ENCODE measurements around the gene CD300C. TPM values are rescaled to one million over a fixed set of nuclear protein-coding genes. Genes with fewer than 3 reads are reported as not detected.

The CD300C gene
- total RNA-seq, 1 donor from 2014 or later, result not detected

GRCh38 chr17:74536890-74537289 is 9.0 kb downstream of the CD300C start:
- DNase-seq (ENCODE audit: low read depth, low spot score), result no peak
- H3K27me3 Mint-ChIP-seq (ENCODE audit: low read depth), result peaks cover 45% of the 10 kb centered on the region
- no peaks in the 10 kb centered on the region for H3K36me3 Mint-ChIP-seq (ENCODE audit: low read depth)
- H3K27ac Mint-ChIP-seq (ENCODE audit: unreplicated experiment), result no peak overlapping the region
- no peaks in the 10 kb centered on the region for H3K4me1 Mint-ChIP-seq
- H3K4me3 Mint-ChIP-seq, result no peak overlapping the region
- H3K9me3 Mint-ChIP-seq, result peaks cover 2% of the 10 kb centered on the region
- TF ChIP-seq, protein P1, sequence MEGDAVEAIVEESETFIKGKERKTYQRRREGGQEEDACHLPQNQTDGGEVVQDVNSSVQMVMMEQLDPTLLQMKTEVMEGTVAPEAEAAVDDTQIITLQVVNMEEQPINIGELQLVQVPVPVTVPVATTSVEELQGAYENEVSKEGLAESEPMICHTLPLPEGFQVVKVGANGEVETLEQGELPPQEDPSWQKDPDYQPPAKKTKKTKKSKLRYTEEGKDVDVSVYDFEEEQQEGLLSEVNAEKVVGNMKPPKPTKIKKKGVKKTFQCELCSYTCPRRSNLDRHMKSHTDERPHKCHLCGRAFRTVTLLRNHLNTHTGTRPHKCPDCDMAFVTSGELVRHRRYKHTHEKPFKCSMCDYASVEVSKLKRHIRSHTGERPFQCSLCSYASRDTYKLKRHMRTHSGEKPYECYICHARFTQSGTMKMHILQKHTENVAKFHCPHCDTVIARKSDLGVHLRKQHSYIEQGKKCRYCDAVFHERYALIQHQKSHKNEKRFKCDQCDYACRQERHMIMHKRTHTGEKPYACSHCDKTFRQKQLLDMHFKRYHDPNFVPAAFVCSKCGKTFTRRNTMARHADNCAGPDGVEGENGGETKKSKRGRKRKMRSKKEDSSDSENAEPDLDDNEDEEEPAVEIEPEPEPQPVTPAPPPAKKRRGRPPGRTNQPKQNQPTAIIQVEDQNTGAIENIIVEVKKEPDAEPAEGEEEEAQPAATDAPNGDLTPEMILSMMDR (conservative IDR thresholded peaks at IDR 0.05), result no peak

DNA sequence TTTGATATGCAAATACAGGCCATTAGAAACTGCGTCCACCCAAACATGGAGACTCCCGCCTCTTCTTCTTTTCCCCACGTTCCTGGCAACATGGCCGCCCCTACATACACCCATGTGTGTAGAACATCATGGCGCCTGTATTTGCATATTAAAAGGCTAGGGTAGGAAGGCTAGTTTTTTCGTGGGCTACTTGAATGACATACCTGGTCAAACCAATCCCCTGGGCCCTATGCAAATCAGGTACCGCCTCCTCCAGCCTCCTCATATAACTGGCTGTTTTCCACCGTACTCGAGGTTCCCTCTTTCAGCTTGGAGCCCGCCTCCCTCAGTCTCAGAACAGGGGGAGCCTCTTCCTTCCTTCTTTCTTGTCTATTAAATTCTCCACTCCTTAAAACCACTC is 13.8 kb downstream of the CD300C start:
- no peak overlapping the region for H3K27ac Mint-ChIP-seq (ENCODE audit: unreplicated experiment)

DNA sequence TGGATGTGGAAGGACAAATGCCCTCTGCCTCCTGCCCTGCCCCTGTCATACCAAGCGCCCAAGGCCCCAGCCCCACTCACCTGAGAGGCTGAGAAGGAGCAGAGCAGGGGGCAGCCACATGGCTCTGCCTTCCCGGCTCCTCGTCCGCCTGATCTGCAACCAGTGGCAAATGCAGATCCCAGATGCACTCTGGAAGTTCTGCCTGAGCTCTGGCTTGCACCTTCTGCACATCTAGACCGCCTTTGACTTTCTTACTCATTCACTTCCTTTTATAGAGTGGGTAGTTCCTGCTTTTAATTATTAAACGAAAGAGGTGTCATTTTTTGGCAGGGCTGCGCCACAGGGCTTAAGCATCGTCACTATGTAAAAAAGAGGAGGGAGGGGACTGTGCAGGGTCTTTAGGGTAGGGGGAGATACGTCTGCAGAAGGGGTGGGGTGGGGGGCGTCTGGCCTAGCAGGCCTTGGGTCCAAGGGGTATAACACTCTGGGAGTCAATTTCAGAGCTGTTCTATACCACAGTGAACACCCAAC is 14.6 kb downstream of the CD300C start, which contains the start of gene CD300LB:
CD300LB (minus strand) TSS at position 245 of the 531 bp plus-strand sequence; CDS start at position 120, 125 bp downstream.
- Mint-ChIP-seq H3K9me3 (peaks cover 2% of the 10 kb centered on the region), H3K4me3 (no peak within 1 kb of the TSS), H3K36me3 (ENCODE audit: low read depth) (no peaks in the 10 kb centered on the region), H3K4me1 (no peaks in the 10 kb centered on the region), H3K27ac (ENCODE audit: unreplicated experiment) (peak within 1 kb of the TSS; percentile 3), H3K27me3 (ENCODE audit: low read depth) (peaks cover 45% of the 10 kb centered on the region)
- TF ChIP-seq, protein P1 (conservative IDR thresholded peaks at IDR 0.05), result no peak
- DNase-seq (ENCODE audit: low read depth, low spot score), result no peak

More for the DNA sequence above, 13.8 kb downstream of the CD300C start:
- Mint-ChIP-seq H3K36me3 (ENCODE audit: low read depth) (no peaks in the 10 kb centered on the region), H3K27me3 (ENCODE audit: low read depth) (peaks cover 50% of the 10 kb centered on the region), H3K9me3 (peaks cover 2% of the 10 kb centered on the region), H3K4me1 (no peaks in the 10 kb centered on the region), H3K4me3 (no peak overlapping the region)
- TF ChIP-seq, protein P1 (conservative IDR thresholded peaks at IDR 0.05), result no peak
- DNase-seq (ENCODE audit: low read depth, low spot score), result no peak

GRCh38 chr17:74530831-74531150 is 15.1 kb downstream of the CD300C start:
- peaks cover 2% of the 10 kb centered on the region for H3K9me3 Mint-ChIP-seq
- H3K4me3 Mint-ChIP-seq, result no peak overlapping the region
- no peak overlapping the region for H3K27ac Mint-ChIP-seq (ENCODE audit: unreplicated experiment)
- TF ChIP-seq, protein P1 (conservative IDR thresholded peaks at IDR 0.05), result no peak
- H3K4me1 Mint-ChIP-seq, result no peaks in the 10 kb centered on the region
- H3K27me3 Mint-ChIP-seq (ENCODE audit: low read depth), result peaks cover 45% of the 10 kb centered on the region
- DNase-seq (ENCODE audit: low read depth, low spot score), result no peak
- H3K36me3 Mint-ChIP-seq (ENCODE audit: low read depth), result no peaks in the 10 kb centered on the region

GRCh38 chr17:74529243-74529642 is 16.7 kb downstream of the CD300C start:
- TF ChIP-seq, protein P1 (conservative IDR thresholded peaks at IDR 0.05), result no peak
- Mint-ChIP-seq H3K9me3 (peaks cover 2% of the 10 kb centered on the region), H3K27me3 (ENCODE audit: low read depth) (peaks cover 54% of the 10 kb centered on the region), H3K4me1 (no peaks in the 10 kb centered on the region), H3K36me3 (ENCODE audit: low read depth) (no peaks in the 10 kb centered on the region), H3K27ac (ENCODE audit: unreplicated experiment) (no peak overlapping the region), H3K4me3 (no peak overlapping the region)
- no peak for DNase-seq (ENCODE audit: low read depth, low spot score)
